Calu3 (cell line): ENCODE measurements around the gene OR4F6. TPM values are rescaled to one million over a fixed set of nuclear protein-coding genes. Genes with fewer than 3 reads are reported as not detected.

ENCODE experiments used
- BruUV-seq: library from RNA; stranded (reverse); fragments of 400-500 nt; replicated peaks from 2 replicates; lab custom pipeline; 2021; lab: Mats Ljungman, UMichigan
- CTCF ChIA-PET: fragments of 300-600 bp; sonication (Branson Sonifier 250); formaldehyde crosslinking; loops from one replicate; lab custom pipeline; 2022; ENCODE audit warnings: antibody characterized with exemption; lab: Charles Lee
- DNase-seq: peaks from one replicate; pipeline ENCODE4 v3.0.0; 2022
- H3K27ac Mint-ChIP-seq: one replicate; pipeline ENCODE4 v1.8.0; 2022; ENCODE audit warnings: mixed read lengths; ENCODE audit not compliant: unreplicated experiment
- H3K27me3 Mint-ChIP-seq: one replicate; pipeline ENCODE4 v1.8.0; 2022; ENCODE audit warnings: mixed read lengths; ENCODE audit not compliant: unreplicated experiment
- H3K36me3 Mint-ChIP-seq: one replicate; pipeline ENCODE4 v1.8.0; 2022; ENCODE audit warnings: mild to moderate bottlenecking, moderate library complexity, mixed read lengths; ENCODE audit not compliant: insufficient read depth, unreplicated experiment
- H3K4me1 Mint-ChIP-seq: one replicate; pipeline ENCODE4 v1.8.0; 2022; ENCODE audit warnings: mild to moderate bottlenecking, low read depth, mixed read lengths; ENCODE audit not compliant: unreplicated experiment
- H3K4me3 Mint-ChIP-seq: one replicate; pipeline ENCODE4 v1.8.0; 2022; ENCODE audit warnings: mild to moderate bottlenecking, low read depth, moderate library complexity, mixed read lengths; ENCODE audit not compliant: unreplicated experiment
- H3K9me3 Mint-ChIP-seq: one replicate; pipeline ENCODE4 v1.8.0; 2022; ENCODE audit warnings: low read depth, mixed read lengths; ENCODE audit not compliant: unreplicated experiment
- intact Hi-C: fragments of 100-400 bp; cut with micrococcal nuclease; formaldehyde crosslinking; loops from one replicate; pipeline ENCODE4 v1.10.0; 2022; ENCODE audit not compliant: unreplicated experiment
- total RNA-seq: library from RNA; stranded (reverse); gene quantifications from 2 replicates; pipeline ENCODE4 v1.2.3, GENCODE V29; 2022
- TF ChIP-seq, protein P1 (sequence below): fragments of 200-600 bp; IDR thresholded peaks from one replicate; pipeline ENCODE4 v1.8.0; 2022; ENCODE audit warnings: antibody characterized with exemption; ENCODE audit not compliant: unreplicated experiment

The OR4F6 gene
- total RNA-seq, 1 experiment from 2014 or later: not detected

DNA sequence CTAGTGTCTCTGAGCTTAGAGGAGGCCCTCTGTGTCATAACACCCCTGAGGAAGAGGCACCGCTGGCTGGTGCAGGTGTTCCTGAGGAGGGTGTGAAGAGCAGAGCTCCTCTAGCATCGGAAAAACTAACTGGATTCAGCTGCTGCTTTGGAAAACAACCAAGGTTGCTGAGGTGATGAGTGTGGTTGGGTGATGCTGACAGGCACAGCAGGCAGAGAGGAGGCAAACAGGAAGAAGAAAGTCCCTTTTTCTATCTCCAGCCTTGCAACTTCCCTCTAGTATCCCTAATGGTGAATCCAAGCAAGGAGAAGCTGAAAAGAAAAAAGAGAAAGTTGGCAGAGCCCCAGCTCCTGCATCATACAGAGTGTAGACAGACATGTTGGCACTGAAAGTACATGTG, 4.9 kb downstream of the OR4F6 start:
- Mint-ChIP-seq H3K9me3 (peaks cover 2% of the 10 kb centered on the region), H3K4me3 (no peak overlapping the region), H3K27me3 (peaks cover 58% of the 10 kb centered on the region), H3K36me3 (no peaks in the 10 kb centered on the region), H3K4me1 (no peaks in the 10 kb centered on the region), H3K27ac (no peak overlapping the region)
- intact Hi-C loops: no loop called here
- TF ChIP-seq, protein P1, sequence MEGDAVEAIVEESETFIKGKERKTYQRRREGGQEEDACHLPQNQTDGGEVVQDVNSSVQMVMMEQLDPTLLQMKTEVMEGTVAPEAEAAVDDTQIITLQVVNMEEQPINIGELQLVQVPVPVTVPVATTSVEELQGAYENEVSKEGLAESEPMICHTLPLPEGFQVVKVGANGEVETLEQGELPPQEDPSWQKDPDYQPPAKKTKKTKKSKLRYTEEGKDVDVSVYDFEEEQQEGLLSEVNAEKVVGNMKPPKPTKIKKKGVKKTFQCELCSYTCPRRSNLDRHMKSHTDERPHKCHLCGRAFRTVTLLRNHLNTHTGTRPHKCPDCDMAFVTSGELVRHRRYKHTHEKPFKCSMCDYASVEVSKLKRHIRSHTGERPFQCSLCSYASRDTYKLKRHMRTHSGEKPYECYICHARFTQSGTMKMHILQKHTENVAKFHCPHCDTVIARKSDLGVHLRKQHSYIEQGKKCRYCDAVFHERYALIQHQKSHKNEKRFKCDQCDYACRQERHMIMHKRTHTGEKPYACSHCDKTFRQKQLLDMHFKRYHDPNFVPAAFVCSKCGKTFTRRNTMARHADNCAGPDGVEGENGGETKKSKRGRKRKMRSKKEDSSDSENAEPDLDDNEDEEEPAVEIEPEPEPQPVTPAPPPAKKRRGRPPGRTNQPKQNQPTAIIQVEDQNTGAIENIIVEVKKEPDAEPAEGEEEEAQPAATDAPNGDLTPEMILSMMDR: no peak
- no TSS peak for BruUV-seq
- no peak for DNase-seq
- CTCF ChIA-PET: interaction anchor here (0.6 kb wide), 1 partner anchor 84 kb away, joined by 6 read pairs; the partner anchor contains the start of gene TARS3

DNA sequence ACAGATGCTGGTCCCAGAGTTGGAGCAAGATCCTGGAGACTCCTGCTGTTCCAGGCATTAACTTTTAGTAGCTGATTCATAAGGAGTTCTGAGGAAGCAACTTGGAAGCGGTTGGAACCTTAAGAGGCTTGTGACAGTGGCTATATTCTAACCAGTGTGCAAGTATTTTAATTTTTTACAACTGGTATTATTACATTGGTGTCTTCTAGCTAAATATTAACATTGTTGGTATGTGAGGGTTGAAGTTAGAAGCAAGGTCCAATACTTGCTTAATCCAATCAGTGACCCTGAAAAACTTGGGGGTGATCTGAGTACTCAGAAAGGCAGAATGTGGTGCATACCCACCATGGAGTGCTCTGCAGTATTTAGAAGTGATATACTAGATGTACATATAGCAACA, 7.1 kb downstream of the OR4F6 start:
- peaks cover 38% of the 10 kb centered on the region for H3K27me3 Mint-ChIP-seq
- H3K9me3 Mint-ChIP-seq: peaks cover 2% of the 10 kb centered on the region
- no TSS peak for BruUV-seq
- TF ChIP-seq, protein P1: no peak
- no peak for DNase-seq
- no peaks in the 10 kb centered on the region for H3K36me3 Mint-ChIP-seq
- H3K27ac Mint-ChIP-seq: no peak overlapping the region
- intact Hi-C loops: no loop called here
- no peaks in the 10 kb centered on the region for H3K4me1 Mint-ChIP-seq
- no peak overlapping the region for H3K4me3 Mint-ChIP-seq
- CTCF ChIA-PET: no interaction called here

DNA sequence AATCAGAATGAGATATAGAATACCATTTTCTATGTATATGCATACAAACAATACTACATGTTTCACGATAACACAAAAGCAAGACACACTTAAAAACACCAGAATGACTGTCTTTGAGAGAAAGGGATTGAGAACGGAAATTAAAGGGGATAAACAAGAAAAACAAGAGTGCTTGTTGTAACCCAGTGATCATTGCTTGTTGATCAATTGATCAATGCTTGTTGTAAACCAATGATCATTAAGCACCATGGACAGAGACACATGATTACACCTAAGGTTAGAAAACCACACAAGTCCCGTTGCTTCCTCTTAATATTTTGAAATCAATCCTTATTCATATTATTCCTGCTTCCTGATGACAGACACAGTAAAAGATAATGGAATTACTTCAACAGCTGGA, 7.6 kb downstream of the OR4F6 start:
- TF ChIP-seq, protein P1: no peak
- Mint-ChIP-seq H3K36me3 (no peaks in the 10 kb centered on the region), H3K27ac (no peak overlapping the region), H3K4me1 (no peaks in the 10 kb centered on the region), H3K27me3 (peaks cover 38% of the 10 kb centered on the region), H3K4me3 (no peak overlapping the region), H3K9me3 (peaks cover 2% of the 10 kb centered on the region)
- CTCF ChIA-PET: no interaction called here
- no TSS peak for BruUV-seq
- intact Hi-C loops: no loop called here
- no peak for DNase-seq

DNA sequence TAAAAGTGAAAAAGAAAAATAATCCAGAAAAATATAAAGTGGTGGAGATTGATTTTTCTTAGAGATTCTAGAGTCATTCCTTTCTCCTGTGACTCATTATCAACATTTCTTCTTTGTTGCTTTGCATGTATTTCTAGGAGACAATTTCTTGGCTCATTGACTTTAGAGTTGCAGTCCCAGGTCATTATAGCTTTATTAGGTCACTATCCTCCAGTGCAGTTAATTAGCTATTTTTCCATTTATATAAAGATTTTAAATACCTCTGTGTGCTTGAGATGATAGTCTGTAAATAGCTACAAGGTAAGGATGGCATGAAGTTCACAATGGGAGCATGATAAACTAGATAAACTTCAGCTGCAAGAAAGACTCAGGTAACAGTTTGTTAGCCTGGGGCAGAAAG, 8.6 kb downstream of the OR4F6 start, which contains the start of gene OR4F15:
OR4F15 (plus strand) TSS at position 301 of the 400 bp plus-strand sequence. CDS start 5,985 bp downstream, outside the sequence.
- H3K27ac Mint-ChIP-seq: no peak within 1 kb of the TSS
- no peaks in the 10 kb centered on the region for H3K36me3 Mint-ChIP-seq
- H3K4me1 Mint-ChIP-seq: no peaks in the 10 kb centered on the region
- intact Hi-C loops: no loop called here
- peaks cover 2% of the 10 kb centered on the region for H3K9me3 Mint-ChIP-seq
- H3K27me3 Mint-ChIP-seq: peaks cover 40% of the 10 kb centered on the region
- TF ChIP-seq, protein P1: no peak
- CTCF ChIA-PET: no interaction called here
- BruUV-seq: no TSS peak
- no peak within 1 kb of the TSS for H3K4me3 Mint-ChIP-seq
- DNase-seq: no peak
